ENCODE data around the gene TULP4. TPM values are rescaled to one million over a fixed set of nuclear protein-coding genes. Genes with fewer than 3 reads are reported as not detected.

Gene TULP4
- polyA plus RNA-seq, 1 experiment: 8.0 TPM

DNA sequence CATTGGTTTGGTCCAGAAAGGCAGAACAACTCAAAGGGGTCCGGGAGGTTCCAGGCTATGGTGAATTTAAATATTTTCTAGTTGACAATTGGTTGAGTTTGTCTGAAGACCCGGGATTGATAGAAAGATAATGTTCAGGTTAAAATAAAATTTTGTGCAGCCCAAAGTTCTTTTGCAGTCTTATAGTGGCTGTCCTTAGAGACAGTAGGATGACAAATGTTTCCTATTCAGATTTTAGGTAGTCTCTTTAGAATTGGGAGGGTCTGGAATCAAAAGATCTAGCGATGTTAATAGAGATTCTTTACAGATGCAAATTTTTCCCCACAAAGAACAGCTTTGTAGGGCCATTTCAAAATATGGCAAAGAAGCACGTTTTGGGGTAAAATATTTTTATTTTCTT lies 109.1 kb downstream of the TULP4 start:
- ChIA-PET CTCF (no interaction called here), POLR2A (no interaction called here)
- Histone ChIP-seq H3K27me3 (ENCODE audit: control insufficient read depth, insufficient read depth, low read length) (no peaks in the 10 kb centered on the region), H3K4me3 (ENCODE audit: low read depth, low read length) (no peak overlapping the region), H3K36me3 (ENCODE audit: control insufficient read depth, insufficient read depth, low read length) (no peaks in the 10 kb centered on the region)
- no peak for DNase-seq (ENCODE audit: low read depth)
- TF ChIP-seq, protein P1, sequence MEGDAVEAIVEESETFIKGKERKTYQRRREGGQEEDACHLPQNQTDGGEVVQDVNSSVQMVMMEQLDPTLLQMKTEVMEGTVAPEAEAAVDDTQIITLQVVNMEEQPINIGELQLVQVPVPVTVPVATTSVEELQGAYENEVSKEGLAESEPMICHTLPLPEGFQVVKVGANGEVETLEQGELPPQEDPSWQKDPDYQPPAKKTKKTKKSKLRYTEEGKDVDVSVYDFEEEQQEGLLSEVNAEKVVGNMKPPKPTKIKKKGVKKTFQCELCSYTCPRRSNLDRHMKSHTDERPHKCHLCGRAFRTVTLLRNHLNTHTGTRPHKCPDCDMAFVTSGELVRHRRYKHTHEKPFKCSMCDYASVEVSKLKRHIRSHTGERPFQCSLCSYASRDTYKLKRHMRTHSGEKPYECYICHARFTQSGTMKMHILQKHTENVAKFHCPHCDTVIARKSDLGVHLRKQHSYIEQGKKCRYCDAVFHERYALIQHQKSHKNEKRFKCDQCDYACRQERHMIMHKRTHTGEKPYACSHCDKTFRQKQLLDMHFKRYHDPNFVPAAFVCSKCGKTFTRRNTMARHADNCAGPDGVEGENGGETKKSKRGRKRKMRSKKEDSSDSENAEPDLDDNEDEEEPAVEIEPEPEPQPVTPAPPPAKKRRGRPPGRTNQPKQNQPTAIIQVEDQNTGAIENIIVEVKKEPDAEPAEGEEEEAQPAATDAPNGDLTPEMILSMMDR (IDR thresholded peaks at IDR 0.05; ENCODE audit: insufficient read depth, low read depth, low read length): no peak

- no peaks in the 10 kb centered on the region for H3K27me3 ChIP-seq (ENCODE audit: control insufficient read depth, insufficient read depth, low read length)
- no peak for DNase-seq (ENCODE audit: low read depth)
- ChIA-PET CTCF (interaction anchor here (0.6 kb wide), 1 partner anchor 26 kb away, joined by 3 read pairs; no protein-coding TSS in a partner anchor), POLR2A (no interaction called here)
- no peaks in the 10 kb centered on the region for H3K36me3 ChIP-seq (ENCODE audit: control insufficient read depth, insufficient read depth, low read length)
- TF ChIP-seq, protein P1 (IDR thresholded peaks at IDR 0.05; ENCODE audit: insufficient read depth, low read depth, low read length): no peak
- no peak overlapping the region for H3K4me3 ChIP-seq (ENCODE audit: low read depth, low read length)
Observed at GRCh38 chr6:158422629-158423238, 110.5 kb downstream of the TULP4 start.

DNA sequence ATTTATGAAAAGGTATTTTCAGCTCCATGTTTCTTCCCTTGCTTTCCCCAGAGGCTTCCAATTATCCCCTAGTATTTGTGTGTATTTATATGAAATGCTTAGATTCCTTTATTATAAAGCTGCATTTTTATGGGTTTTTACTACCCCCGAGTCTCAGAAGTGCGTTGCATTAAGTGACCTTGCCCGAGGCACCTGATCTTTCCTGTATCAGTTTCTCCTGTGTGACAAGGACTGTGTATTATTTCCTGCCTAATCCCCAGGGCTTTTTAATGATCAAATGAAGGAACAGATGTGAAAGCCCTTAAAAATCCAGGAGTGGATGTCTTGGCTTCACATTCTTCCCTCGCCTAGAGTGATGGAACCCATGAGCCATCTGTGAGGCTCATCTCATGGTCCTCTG lies 118.8 kb downstream of the TULP4 start:
- POLR2A ChIA-PET: no interaction called here
- no peak for DNase-seq (ENCODE audit: low read depth)
- no peaks in the 10 kb centered on the region for H3K27me3 ChIP-seq (ENCODE audit: control insufficient read depth, insufficient read depth, low read length)
- TF ChIP-seq, protein P1 (IDR thresholded peaks at IDR 0.05; ENCODE audit: insufficient read depth, low read depth, low read length): no peak
- H3K4me3 ChIP-seq (ENCODE audit: low read depth, low read length): no peak overlapping the region
- CTCF ChIA-PET: interaction anchor here (0.9 kb wide), 1 partner anchor 10 kb away, joined by 3 read pairs; no protein-coding TSS in a partner anchor
- peaks cover 3% of the 10 kb centered on the region; the same call in 1 of the 2 replicates for H3K36me3 ChIP-seq (ENCODE audit: control insufficient read depth, insufficient read depth, low read length)

GRCh38 chr6:158431560-158431959 lies 119.3 kb downstream of the TULP4 start:
- ChIA-PET CTCF (no interaction called here), POLR2A (no interaction called here)
- TF ChIP-seq, protein P1 (IDR thresholded peaks at IDR 0.05; ENCODE audit: insufficient read depth, low read depth, low read length): no peak
- Histone ChIP-seq H3K36me3 (ENCODE audit: control insufficient read depth, insufficient read depth, low read length) (peaks cover 3% of the 10 kb centered on the region; the same call in 1 of the 2 replicates), H3K27me3 (ENCODE audit: control insufficient read depth, insufficient read depth, low read length) (no peaks in the 10 kb centered on the region), H3K4me3 (ENCODE audit: low read depth, low read length) (no peak overlapping the region)
- DNase-seq (ENCODE audit: low read depth): no peak

GRCh38 chr6:158437571-158437970 lies 125.3 kb downstream of the TULP4 start:
- H3K4me3 ChIP-seq (ENCODE audit: low read depth, low read length): no peak overlapping the region
- H3K27me3 ChIP-seq (ENCODE audit: control insufficient read depth, insufficient read depth, low read length): no peaks in the 10 kb centered on the region
- ChIA-PET POLR2A (no interaction called here), CTCF (no interaction called here)
- no peak for DNase-seq (ENCODE audit: low read depth)
- peaks cover 2% of the 10 kb centered on the region; the same call in 1 of the 2 replicates for H3K36me3 ChIP-seq (ENCODE audit: control insufficient read depth, insufficient read depth, low read length)
- TF ChIP-seq, protein P1 (IDR thresholded peaks at IDR 0.05; ENCODE audit: insufficient read depth, low read depth, low read length): no peak

Data from BJ (cell line).